Hippocampal formation (tissue), 2 donors: ENCODE measurements around the gene GNG10.
"Not testable (repeated sequence)": the region's sequence is repeated elsewhere in the genome, so short reads cannot be mapped to it uniquely, and the experiment has no call there.

Experiments used
- DNase-seq, 2 donors: peaks; one replicate each; lab custom pipeline; 2025; lab: John Stamatoyannopoulos, UW

The GNG10 gene

DNA sequence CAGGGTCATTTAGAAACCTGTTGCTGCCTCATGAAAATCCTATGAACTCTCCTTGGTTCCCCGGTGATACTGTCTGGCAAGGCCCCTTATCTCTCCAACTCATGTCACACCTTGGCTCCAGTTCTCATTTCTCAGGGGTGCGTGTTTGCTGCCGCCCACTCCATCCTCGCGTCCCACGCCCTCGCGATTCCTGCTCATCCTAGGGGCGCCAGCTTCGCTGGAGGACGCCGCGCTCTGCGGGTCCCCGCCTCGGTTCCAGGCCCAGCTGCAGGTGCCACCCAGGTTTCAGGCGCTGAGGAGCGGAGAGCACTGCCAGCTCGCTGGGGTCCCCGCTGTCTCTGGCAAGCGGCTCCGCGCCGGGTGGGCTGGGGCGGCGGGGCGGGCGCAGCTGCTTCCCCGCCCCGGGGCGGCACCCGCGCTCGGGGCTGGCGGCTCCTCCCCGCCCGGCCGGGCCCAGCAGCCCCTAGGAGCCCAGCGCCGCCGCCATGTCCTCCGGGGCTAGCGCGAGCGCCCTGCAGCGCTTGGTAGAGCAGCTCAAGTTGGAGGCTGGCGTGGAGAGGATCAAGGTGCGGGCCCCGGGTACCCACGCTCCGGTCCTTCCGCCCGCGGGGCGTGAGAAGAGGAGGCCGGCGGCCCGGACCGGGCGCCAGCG lies at the start of gene GNG10:
Gene GNG10, plus strand, starts transcription at position 456 of the 652 bp plus-strand sequence. Its CDS starts 30 bp downstream, at position 486.
- DNase-seq: peak; percentile 34 to 44

GRCh38 chr9:111613436-111614040 lies 47.9 kb upstream of the GNG10 start:
- DNase-seq: no peak

- no peak for DNase-seq
Measured at GRCh38 chr9:111615928-111616327, 45.5 kb upstream of the GNG10 start.

- DNase-seq: not testable (repeated sequence)
Measured at GRCh38 chr9:111617349-111617748, 44.1 kb upstream of the GNG10 start.

- peak in 1 of 2 donors; percentile 33 for DNase-seq
Measured at GRCh38 chr9:111621895-111622480, 39.4 kb upstream of the GNG10 start.

DNA sequence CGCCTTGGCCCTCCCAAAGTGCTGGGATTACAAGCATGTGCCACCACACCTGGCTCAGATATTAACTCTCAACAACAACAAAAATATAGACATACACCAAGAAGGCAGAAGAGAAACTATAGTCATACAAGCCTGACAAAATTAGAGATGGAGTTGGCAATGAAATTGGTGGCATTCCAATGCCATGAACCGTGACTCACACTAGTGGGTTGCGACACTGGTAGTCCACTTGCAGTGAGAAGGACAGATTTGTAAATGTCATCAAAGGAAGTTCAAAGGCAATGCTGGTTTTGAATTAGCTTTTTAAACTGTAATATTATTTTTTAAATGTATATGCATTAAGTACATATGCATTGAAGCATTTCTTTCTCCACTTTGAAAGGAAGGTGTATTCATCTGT lies 38.8 kb upstream of the GNG10 start:
- DNase-seq: no peak

DNA sequence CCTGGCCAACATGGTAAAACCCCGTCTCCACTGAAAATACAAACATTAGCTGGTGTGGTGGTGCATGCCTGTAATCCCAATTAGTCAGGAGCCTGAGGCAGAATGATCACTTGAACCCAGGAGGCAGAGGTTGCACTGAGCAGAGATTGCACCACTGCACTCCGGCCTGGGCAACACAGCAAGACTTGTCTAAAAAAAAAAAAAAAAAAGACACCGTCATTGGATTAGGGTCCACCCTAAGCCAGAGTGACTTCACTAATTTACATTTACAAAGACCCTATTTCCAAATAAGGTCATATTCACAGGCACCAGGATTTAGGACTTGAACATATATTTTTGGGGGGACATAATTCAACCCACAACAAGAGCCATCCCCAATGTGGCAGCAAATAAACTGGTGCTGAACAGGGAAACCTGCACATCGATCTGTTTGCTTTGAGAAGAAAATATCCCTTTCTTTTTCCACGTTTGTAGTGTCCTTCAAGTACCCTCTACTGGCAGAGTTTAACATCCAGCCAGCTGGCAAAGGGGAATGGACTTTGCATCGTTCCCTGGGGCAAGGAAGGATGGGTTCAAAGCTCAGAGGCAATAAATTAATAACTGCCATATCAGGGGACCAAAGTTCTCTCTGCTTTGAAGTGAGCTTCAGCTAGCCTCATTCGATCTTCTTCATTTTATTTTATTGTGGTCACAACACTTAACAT lies 34.0 kb upstream of the GNG10 start:
- no peak for DNase-seq

GRCh38 chr9:111628411-111628810 lies 33.0 kb upstream of the GNG10 start:
- DNase-seq: no peak

DNA sequence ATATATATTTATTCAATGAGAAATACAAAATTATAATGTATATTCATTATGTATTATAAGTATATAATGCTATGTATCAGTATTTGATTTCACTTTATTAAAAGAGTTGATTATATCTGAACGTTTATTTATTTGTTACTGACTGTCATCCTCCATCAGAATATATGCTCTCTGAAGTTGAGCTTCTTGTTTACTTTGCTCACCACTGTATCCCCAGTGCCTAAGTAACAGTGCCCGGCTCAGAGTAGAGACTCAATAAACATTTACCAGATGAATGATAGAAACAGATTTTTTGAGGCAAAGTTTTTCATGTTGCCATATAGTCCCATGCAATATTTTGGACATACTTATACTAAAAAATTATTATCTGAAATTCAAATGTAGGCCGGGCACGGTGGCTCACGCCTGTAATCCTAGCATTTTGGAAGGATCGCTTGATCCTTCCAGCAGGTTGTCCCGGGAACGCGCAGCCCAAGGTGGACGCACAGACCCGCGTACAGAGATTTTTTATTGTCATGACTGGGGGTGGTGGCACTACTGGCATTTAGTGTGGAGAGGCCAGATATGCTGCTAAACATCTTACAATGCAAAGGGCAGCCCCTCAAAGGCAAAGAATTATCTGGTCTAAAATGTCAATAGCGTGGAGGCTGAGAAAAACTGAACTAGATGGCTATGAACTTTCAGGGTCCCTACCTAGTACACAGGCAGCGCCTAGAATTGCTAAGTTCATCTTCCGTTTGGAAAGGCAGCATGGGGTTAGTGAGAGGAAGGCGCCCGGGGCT lies 31.0 kb upstream of the GNG10 start:
- DNase-seq: no peak

DNA sequence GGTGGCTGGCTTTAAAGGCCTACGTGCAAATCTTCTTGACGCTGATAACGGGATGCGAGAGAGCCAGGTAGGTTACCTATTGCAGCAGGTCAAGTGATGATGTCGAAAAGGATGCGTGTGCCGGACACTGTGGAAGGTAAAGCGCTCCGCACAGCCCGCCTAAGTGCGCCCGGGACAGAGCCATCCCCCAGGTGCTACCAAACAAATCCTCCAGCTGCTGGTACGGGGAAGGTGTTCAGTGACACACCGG lies 30.5 kb upstream of the GNG10 start:
- DNase-seq: no peak

- peak; percentile 95 to 96 for DNase-seq
Measured at GRCh38 chr9:111631214-111631971, 30.0 kb upstream of the GNG10 start, which contains the start of gene DNAJC25. DNAJC25 (plus strand) TSS chr9:111631334; CDS start chr9:111631408, 74 bp downstream.

GRCh38 chr9:111632060-111632459 lies 29.3 kb upstream of the GNG10 start:
- no peak for DNase-seq

GRCh38 chr9:111632695-111633388 lies 28.6 kb upstream of the GNG10 start:
- no peak for DNase-seq

GRCh38 chr9:111633389-111633736 lies 28.0 kb upstream of the GNG10 start:
- DNase-seq: no peak

GRCh38 chr9:111634860-111635259 lies 26.5 kb upstream of the GNG10 start:
- no peak for DNase-seq

DNA sequence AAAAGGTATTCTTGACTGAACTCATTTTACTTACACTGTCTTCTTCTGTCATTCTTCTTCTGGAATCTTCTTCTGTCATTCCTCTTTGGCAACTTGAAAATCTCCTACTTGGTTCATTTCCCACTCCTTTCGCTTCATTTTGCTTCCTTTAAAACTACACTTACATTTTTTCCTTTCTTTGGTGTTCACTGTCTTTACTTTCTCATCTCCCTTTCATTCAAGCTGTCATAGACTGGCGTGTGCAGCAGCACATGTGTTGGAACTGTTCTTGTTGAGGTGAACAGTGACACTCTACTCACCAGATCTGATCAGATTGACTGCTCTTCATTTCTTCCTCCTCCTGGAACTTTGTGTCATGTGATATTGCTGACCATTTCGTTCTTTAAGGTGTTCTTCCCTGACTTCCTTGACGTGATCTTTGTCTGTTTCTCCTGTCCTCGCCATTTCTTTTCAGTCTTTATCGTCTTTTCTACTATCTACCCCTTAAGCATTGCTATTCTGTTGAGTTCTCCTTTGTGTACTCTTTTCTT lies 23.9 kb upstream of the GNG10 start:
- DNase-seq: no peak

- no peak for DNase-seq
Measured at GRCh38 chr9:111644195-111644772, 17.1 kb upstream of the GNG10 start.

GRCh38 chr9:111645806-111646205 lies 15.6 kb upstream of the GNG10 start:
- no peak for DNase-seq

GRCh38 chr9:111646417-111646816 lies 15.0 kb upstream of the GNG10 start:
- no peak for DNase-seq

DNA sequence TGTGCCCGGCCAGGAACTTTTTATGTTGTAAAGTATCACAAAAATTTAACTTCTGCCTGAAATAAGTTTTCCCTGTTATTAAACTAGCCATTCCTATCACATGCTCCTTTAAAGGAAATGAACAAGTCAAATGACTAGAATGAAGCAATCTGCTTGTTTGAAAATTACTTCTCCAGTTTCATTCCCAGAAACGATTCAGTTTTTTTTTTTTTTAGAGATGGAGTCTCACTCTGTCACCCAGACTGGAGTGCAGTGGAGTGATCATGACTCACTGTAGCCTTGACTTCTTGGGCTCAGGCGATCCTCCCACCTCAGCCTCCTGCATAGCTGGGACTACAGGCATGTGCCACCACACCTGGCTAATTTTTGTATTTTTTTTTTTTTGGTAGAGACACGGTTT lies 13.3 kb upstream of the GNG10 start:
- no peak for DNase-seq
